ENCODE data around the gene THBS2.

Gene THBS2

DNA sequence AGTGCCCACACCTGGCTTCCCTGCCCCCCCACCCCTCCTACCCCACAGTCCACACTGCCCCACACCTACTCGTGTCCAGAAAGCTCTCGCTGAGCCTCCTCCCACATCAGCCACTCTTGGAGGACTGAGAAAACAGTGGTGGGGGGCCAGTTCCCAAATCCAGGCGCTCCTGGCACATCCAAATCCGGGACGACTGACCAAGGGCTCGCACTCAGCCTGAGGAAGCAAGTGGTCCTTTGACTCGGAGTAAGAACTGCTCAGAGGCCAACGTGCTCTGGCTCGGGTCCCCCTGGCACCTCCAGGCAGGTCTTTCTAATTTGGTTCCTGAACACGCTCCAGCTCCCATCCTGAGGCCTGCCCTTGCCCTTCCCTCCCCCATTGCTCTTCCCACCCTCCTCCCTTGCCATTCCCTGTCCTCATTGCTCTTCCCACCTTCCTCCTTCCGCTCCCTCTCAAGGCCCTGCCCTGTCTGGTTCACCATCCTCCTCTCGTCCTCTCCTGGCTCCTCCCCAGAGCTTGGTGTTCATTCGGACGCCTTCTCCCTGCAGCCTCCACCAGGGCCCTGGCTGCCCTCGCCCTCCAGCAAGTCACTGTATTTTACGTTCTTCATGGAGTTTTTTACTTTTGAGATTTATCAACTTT lies 83.6 kb downstream of the THBS2 start:
- H3K36me3 ChIP-seq (ENCODE audit: control insufficient read depth in 1 of 2, insufficient read depth in 2 of 2, low read length in 2 of 2) = no peaks in the 10 kb centered on the region
- no peaks in the 10 kb centered on the region for H3K27me3 ChIP-seq (ENCODE audit: control insufficient read depth in 1 of 2, insufficient read depth in 2 of 2, low read length in 2 of 2)
- H3K27ac ChIP-seq (ENCODE audit: low read depth, low read length) = no peak overlapping the region
- no peaks in the 10 kb centered on the region for H3K4me1 ChIP-seq (ENCODE audit: control insufficient read depth in 1 of 2, insufficient read depth in 2 of 2, low read length in 2 of 2)
- no peak overlapping the region for H3K4me3 ChIP-seq (ENCODE audit: low read depth in 1 of 2, low read length in 2 of 2)
- H3K9me3 ChIP-seq (ENCODE audit: control insufficient read depth in 1 of 2, low read length in 2 of 2) = no peaks in the 10 kb centered on the region
- no peak overlapping the region for H3K9ac ChIP-seq (ENCODE audit: low read depth in 1 of 2, low read length in 2 of 2)

DNA sequence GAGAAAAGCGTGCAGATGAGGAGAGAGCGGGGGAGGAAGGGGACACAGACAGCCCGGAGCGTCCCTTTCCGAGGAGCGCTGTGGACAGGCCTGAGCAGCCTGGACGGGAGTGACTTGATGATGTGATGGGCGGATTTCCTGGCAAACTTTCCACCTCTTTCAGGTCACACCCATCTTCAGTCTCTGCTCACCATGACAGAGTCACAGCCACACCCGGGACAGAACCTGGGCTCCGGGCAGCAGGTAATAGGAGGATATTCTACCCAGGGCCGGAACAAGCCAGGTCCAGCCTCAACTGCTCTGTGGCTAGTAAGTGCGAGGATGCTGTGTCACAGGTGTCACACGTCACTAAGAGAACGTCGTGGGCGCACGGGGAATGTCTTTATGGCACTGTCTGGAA lies 84.3 kb downstream of the THBS2 start:
- H3K27me3 ChIP-seq (ENCODE audit: control insufficient read depth in 1 of 2, insufficient read depth in 2 of 2, low read length in 2 of 2) = no peaks in the 10 kb centered on the region
- no peak overlapping the region for H3K9ac ChIP-seq (ENCODE audit: low read depth in 1 of 2, low read length in 2 of 2)
- no peaks in the 10 kb centered on the region for H3K4me1 ChIP-seq (ENCODE audit: control insufficient read depth in 1 of 2, insufficient read depth in 2 of 2, low read length in 2 of 2)
- H3K36me3 ChIP-seq (ENCODE audit: control insufficient read depth in 1 of 2, insufficient read depth in 2 of 2, low read length in 2 of 2) = no peaks in the 10 kb centered on the region
- H3K4me3 ChIP-seq (ENCODE audit: low read depth in 1 of 2, low read length in 2 of 2) = no peak overlapping the region
- H3K27ac ChIP-seq (ENCODE audit: low read depth, low read length) = no peak overlapping the region
- no peaks in the 10 kb centered on the region for H3K9me3 ChIP-seq (ENCODE audit: control insufficient read depth in 1 of 2, low read length in 2 of 2)

DNA sequence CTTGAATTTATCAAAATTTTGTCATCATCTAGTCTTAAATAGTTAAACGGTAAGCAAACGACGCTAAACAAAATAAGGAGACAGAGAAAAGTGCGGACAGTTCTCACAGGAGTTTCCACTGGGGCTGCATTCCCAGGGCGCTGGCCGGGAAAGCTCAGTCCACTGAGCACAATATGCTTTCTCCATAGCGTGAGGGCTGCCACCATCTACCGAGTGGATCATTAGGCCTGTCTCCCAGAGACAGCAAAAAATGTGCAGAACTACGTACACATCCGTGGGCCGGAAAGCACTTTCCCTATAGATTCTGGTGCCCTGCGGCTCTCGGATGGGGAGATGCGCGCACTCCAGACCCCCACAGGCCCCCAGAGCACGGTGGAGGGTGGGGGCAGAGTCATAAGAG lies 84.9 kb downstream of the THBS2 start:
- H3K9me3 ChIP-seq (ENCODE audit: control insufficient read depth in 1 of 2, low read length in 2 of 2) = no peaks in the 10 kb centered on the region
- no peak overlapping the region for H3K4me3 ChIP-seq (ENCODE audit: low read depth in 1 of 2, low read length in 2 of 2)
- no peak overlapping the region for H3K27ac ChIP-seq (ENCODE audit: low read depth, low read length)
- no peaks in the 10 kb centered on the region for H3K4me1 ChIP-seq (ENCODE audit: control insufficient read depth in 1 of 2, insufficient read depth in 2 of 2, low read length in 2 of 2)
- H3K9ac ChIP-seq (ENCODE audit: low read depth in 1 of 2, low read length in 2 of 2) = no peak overlapping the region
- no peaks in the 10 kb centered on the region for H3K27me3 ChIP-seq (ENCODE audit: control insufficient read depth in 1 of 2, insufficient read depth in 2 of 2, low read length in 2 of 2)
- H3K36me3 ChIP-seq (ENCODE audit: control insufficient read depth in 1 of 2, insufficient read depth in 2 of 2, low read length in 2 of 2) = no peaks in the 10 kb centered on the region

DNA sequence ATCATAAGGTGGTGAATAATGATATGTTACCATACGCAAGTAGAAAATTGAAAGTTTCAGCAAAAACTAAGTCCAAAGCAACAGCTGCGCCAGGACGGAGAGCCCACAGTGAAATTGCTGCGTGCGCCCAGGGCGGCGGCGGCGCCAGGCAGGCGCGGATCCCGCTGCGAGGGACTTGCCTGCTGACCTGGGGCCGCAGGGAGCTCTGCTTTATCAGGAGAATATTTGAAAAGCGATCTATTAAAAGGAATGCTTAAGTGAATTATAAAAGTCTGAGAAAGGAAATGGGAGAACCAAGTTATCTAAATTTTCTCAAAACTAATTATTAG lies 85.4 kb downstream of the THBS2 start:
- Histone ChIP-seq H3K4me3 (ENCODE audit: low read depth in 1 of 2, low read length in 2 of 2) (no peak overlapping the region), H3K4me1 (ENCODE audit: control insufficient read depth in 1 of 2, insufficient read depth in 2 of 2, low read length in 2 of 2) (no peaks in the 10 kb centered on the region), H3K9me3 (ENCODE audit: control insufficient read depth in 1 of 2, low read length in 2 of 2) (no peaks in the 10 kb centered on the region), H3K36me3 (ENCODE audit: control insufficient read depth in 1 of 2, insufficient read depth in 2 of 2, low read length in 2 of 2) (no peaks in the 10 kb centered on the region), H3K9ac (ENCODE audit: low read depth in 1 of 2, low read length in 2 of 2) (no peak overlapping the region), H3K27me3 (ENCODE audit: control insufficient read depth in 1 of 2, insufficient read depth in 2 of 2, low read length in 2 of 2) (no peaks in the 10 kb centered on the region), H3K27ac (ENCODE audit: low read depth, low read length) (no peak overlapping the region)

DNA sequence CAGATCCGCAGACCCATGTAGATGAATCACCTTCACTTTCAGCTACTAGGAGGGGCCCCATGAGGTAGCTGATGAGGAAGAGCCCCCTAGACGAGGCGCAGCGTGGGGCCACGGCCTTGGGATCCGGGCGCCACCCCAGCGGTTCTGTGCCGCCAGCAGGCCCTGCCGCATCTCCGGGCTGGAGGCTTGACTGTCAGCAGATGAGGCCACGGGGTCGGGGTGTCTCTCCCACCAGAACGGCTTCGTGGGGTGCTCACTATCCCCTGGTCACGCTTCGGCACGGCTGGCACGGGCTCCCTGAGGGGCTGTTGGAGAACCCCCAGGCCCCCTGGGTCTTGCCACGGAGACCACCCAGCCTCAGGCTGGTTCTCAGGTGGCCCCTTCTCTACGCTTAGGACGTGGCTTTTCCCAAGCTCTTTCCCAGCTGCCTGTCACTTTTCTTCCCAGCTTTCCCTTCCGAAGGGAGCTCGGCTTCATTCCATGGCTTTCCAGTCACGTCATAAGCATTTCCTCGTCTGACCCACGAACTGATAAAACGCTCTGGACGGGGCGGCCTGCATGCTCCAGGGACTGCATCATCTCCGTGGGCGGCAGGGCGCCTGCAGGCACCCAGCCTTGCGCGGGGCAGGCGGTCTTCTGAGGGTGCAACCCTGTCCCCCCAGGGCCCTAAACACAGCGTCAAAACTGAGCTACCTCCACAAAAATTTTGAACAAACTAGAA lies 85.9 kb downstream of the THBS2 start:
- H3K4me3 ChIP-seq (ENCODE audit: low read depth in 1 of 2, low read length in 2 of 2) = no peak overlapping the region
- no peaks in the 10 kb centered on the region for H3K4me1 ChIP-seq (ENCODE audit: control insufficient read depth in 1 of 2, insufficient read depth in 2 of 2, low read length in 2 of 2)
- H3K9me3 ChIP-seq (ENCODE audit: control insufficient read depth in 1 of 2, low read length in 2 of 2) = no peaks in the 10 kb centered on the region
- no peak overlapping the region for H3K27ac ChIP-seq (ENCODE audit: low read depth, low read length)
- H3K27me3 ChIP-seq (ENCODE audit: control insufficient read depth in 1 of 2, insufficient read depth in 2 of 2, low read length in 2 of 2) = no peaks in the 10 kb centered on the region
- H3K36me3 ChIP-seq (ENCODE audit: control insufficient read depth in 1 of 2, insufficient read depth in 2 of 2, low read length in 2 of 2) = no peaks in the 10 kb centered on the region
- no peak overlapping the region for H3K9ac ChIP-seq (ENCODE audit: low read depth in 1 of 2, low read length in 2 of 2)

DNA sequence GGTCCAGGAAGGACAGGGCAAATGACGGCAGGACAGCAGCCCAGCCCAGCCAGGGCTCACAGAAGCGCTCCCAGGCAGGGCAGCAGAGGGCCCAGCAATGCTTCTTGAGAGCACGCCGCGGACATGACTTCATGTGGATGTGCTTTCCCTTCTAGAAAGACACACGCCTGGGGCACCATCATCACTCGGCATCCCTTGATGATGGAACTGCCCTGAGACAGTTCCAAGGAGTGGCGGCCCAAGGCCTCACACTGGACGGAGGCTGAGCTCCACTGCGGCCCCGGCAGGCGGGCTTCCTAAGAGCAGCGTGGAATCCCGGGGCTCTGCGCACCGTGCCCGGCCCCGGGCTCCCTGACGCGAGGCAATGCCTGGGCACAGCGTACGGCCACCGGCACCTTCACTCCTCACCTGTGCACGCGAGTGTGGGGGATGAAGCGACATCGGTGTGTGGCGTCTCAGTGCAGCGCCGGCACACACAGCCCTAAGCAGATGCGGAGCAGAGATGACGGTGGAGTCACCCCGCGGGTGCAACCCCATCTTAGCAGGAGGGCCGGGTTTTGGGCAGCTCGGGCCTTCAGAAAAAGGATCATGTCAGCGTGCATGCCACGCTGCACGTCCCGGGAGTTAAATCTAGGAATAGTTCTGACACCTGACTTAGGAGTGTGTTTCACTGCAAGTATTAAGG lies 86.6 kb downstream of the THBS2 start:
- H3K27me3 ChIP-seq (ENCODE audit: control insufficient read depth in 1 of 2, insufficient read depth in 2 of 2, low read length in 2 of 2) = no peaks in the 10 kb centered on the region
- H3K9me3 ChIP-seq (ENCODE audit: control insufficient read depth in 1 of 2, low read length in 2 of 2) = no peaks in the 10 kb centered on the region
- no peaks in the 10 kb centered on the region for H3K4me1 ChIP-seq (ENCODE audit: control insufficient read depth in 1 of 2, insufficient read depth in 2 of 2, low read length in 2 of 2)
- no peaks in the 10 kb centered on the region for H3K36me3 ChIP-seq (ENCODE audit: control insufficient read depth in 1 of 2, insufficient read depth in 2 of 2, low read length in 2 of 2)
- no peak overlapping the region for H3K9ac ChIP-seq (ENCODE audit: low read depth in 1 of 2, low read length in 2 of 2)
- H3K4me3 ChIP-seq (ENCODE audit: low read depth in 1 of 2, low read length in 2 of 2) = no peak overlapping the region
- no peak overlapping the region for H3K27ac ChIP-seq (ENCODE audit: low read depth, low read length)
